ENCODE measurements around the gene BLVRA. TPM values are rescaled to one million over a fixed set of nuclear protein-coding genes. Genes with fewer than 3 reads are reported as not detected.
"Not testable (repeated sequence)": the region's sequence is repeated elsewhere in the genome, so short reads cannot be mapped to it uniquely, and the experiment has no call there.

The BLVRA gene
- total RNA-seq, 1 experiment from 2014 or later = 41.2 TPM

DNA sequence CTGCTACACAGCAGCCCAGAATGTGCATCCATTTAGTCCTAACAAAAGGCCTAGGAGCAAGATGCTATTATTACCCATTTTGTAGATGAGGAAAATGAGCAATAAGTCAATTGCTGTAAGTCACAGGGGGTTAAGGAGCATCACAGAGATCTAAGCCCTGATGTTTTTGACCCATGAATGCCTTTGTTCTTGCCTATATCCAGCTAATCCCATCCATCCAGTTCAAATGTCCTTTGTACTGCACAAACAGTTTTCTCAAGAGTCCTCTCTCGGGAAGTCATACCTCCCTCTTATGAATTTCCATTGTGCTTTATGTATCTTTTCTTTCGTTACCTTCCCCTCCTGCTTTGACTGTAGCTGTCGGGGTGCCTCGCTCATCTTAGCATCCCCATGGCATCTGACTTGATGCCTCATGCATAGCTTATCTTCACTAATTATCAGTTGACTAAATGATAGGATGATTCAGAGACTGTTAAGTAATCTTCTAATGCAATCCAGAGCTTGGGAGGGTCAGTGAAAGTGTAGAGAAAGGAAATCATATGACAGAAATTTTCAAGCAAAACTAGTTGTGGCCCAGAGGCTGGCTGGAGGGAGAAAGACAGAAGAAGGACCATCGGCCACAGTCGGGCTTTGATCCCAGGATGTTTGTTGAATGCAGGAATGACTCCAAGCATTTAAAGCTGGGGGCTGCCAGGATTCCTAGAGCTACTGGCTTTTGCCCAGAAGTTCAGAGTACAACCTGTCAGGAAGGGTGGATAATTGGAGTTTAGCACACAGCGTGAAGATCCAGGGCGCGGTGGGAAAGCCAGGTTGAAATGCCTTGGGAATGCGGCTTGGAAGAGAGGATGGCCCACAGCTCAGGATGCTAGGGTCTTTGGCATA is 23.5 kb downstream of the BLVRA start:
- peak; percentile 11 for DNase-seq (ENCODE audit: unreplicated experiment)
- CTCF ChIA-PET = interaction anchor here (0.8 to 2.0 kb wide), 5 partner anchors 22 to 83 kb away, joined by 3 to 6 read pairs (median 4); no protein-coding TSS in a partner anchor

DNA sequence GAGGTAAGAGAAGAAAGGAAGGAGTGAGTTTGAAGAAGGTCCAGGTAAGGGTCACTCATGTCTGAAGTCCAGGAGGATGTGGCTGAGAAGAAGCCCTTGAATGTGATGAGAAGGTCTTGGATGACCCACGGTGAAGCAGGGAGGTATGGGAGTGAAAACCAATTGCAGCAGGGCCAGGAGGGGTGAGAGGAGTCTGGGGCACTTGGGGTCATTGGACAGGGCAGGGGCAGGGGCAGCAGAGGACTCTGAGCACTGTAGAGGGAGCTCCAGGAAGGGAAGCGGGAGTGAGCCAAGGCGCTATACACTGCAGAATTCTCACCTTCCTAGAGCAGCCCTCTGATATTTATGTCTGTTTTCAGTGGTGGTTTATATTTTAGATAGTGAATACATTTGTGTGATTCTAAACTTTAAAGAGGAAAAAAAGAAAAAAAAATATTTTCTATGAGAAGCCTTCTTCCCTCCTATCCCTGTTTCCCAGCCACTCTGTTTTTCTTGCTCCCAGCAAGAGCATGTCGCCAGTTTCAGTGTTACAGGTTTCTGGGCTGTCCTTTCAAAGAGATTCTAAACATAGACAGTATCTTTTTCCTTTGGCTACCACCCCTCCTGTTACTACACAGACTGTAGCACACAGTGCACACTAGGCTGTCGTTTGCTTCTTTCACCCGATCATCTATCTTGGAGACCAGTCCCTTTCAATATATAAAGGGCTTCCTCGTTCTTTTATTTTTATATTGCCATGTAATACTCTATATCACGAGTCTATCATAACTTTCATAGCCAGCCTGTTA is 24.5 kb downstream of the BLVRA start:
- CTCF ChIA-PET = interaction anchor here (0.9 to 2.0 kb wide), 4 partner anchors 55 to 85 kb away, joined by 4 to 6 read pairs (median 4); no protein-coding TSS in a partner anchor

More for the DNA sequence above, 23.5 kb downstream of the BLVRA start:
- H3K4me1 Mint-ChIP-seq (ENCODE audit: insufficient read depth, unreplicated experiment) = peaks cover 24% of the 10 kb centered on the region
- intact Hi-C loops (cut with micrococcal nuclease) = no loop called here
- TF ChIP-seq, protein P1, sequence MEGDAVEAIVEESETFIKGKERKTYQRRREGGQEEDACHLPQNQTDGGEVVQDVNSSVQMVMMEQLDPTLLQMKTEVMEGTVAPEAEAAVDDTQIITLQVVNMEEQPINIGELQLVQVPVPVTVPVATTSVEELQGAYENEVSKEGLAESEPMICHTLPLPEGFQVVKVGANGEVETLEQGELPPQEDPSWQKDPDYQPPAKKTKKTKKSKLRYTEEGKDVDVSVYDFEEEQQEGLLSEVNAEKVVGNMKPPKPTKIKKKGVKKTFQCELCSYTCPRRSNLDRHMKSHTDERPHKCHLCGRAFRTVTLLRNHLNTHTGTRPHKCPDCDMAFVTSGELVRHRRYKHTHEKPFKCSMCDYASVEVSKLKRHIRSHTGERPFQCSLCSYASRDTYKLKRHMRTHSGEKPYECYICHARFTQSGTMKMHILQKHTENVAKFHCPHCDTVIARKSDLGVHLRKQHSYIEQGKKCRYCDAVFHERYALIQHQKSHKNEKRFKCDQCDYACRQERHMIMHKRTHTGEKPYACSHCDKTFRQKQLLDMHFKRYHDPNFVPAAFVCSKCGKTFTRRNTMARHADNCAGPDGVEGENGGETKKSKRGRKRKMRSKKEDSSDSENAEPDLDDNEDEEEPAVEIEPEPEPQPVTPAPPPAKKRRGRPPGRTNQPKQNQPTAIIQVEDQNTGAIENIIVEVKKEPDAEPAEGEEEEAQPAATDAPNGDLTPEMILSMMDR (IDR thresholded peaks at IDR 0.05; ENCODE audit: unreplicated experiment) = no peak
- H3K4me3 Mint-ChIP-seq (ENCODE audit: unreplicated experiment) = no peak overlapping the region
- no peaks in the 10 kb centered on the region for H3K9me3 Mint-ChIP-seq (ENCODE audit: unreplicated experiment)
- H3K36me3 Mint-ChIP-seq (ENCODE audit: insufficient read depth, unreplicated experiment) = peaks cover 23% of the 10 kb centered on the region
- H3K27ac Mint-ChIP-seq (ENCODE audit: low read depth, unreplicated experiment) = peak overlapping the region; percentile 10
- POLR2A ChIA-PET = interaction anchor here (0.8 to 3.4 kb wide), 6 partner anchors 9 to 53 kb away, joined by 3 to 27 read pairs (median 12); partner anchors contain the start of genes BLVRA and COA1
- H3K27me3 Mint-ChIP-seq (ENCODE audit: insufficient read depth, unreplicated experiment) = no peaks in the 10 kb centered on the region
- BruUV-seq (replicated peaks) = no TSS peak

DNA sequence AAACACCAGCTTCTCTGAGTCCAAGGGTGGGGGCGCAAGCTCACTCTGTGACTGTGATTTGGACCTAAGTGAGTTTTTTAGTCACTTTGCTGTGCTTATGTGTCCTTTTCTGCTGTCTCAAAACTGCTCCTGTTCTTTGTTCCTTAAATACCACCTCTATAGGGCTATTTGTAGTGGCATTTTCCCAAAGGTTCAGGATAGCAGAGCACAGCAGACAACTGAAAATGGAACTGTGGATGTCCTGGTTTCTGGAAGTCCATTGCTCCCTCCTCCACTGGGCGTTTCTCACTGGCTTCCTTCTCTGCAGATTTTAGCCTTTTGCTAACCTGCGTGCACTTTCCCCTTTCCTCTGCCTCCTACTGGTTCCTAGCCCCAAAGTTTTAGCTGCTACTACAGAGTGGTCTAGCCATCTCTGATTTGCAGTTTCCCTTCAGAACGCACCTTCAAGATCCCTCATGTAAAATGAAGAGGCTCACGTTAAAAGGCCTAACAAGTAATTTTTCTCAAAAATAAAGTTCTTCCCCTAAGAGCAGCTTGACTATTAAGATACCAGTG is 25.6 kb downstream of the BLVRA start:
- peaks cover 40% of the 10 kb centered on the region for H3K36me3 Mint-ChIP-seq (ENCODE audit: insufficient read depth, unreplicated experiment)
- CTCF ChIA-PET = interaction anchor here (0.7 to 1.8 kb wide), 6 partner anchors 15 to 201 kb away, joined by 4 to 6 read pairs (median 4); partner anchors contain the start of gene STK17A
- intact Hi-C loops (cut with micrococcal nuclease) = no loop called here
- no peak overlapping the region for H3K4me3 Mint-ChIP-seq (ENCODE audit: unreplicated experiment)
- DNase-seq (ENCODE audit: unreplicated experiment) = no peak
- TF ChIP-seq, protein P1 (IDR thresholded peaks at IDR 0.05; ENCODE audit: unreplicated experiment) = no peak
- H3K4me1 Mint-ChIP-seq (ENCODE audit: insufficient read depth, unreplicated experiment) = peaks cover 24% of the 10 kb centered on the region
- BruUV-seq (replicated peaks) = no TSS peak
- no peaks in the 10 kb centered on the region for H3K9me3 Mint-ChIP-seq (ENCODE audit: unreplicated experiment)
- no peaks in the 10 kb centered on the region for H3K27me3 Mint-ChIP-seq (ENCODE audit: insufficient read depth, unreplicated experiment)
- POLR2A ChIA-PET = interaction anchor here (1.8 to 3.4 kb wide), 6 partner anchors 19 to 54 kb away, joined by 6 to 27 read pairs (median 15); partner anchors contain the start of genes BLVRA and COA1
- no peak overlapping the region for H3K27ac Mint-ChIP-seq (ENCODE audit: low read depth, unreplicated experiment)

More for the DNA sequence above, 24.5 kb downstream of the BLVRA start:
- Mint-ChIP-seq H3K36me3 (ENCODE audit: insufficient read depth, unreplicated experiment) (peaks cover 29% of the 10 kb centered on the region), H3K9me3 (ENCODE audit: unreplicated experiment) (no peaks in the 10 kb centered on the region), H3K27me3 (ENCODE audit: insufficient read depth, unreplicated experiment) (no peaks in the 10 kb centered on the region), H3K4me3 (ENCODE audit: unreplicated experiment) (no peak overlapping the region), H3K27ac (ENCODE audit: low read depth, unreplicated experiment) (no peak overlapping the region), H3K4me1 (ENCODE audit: insufficient read depth, unreplicated experiment) (peaks cover 24% of the 10 kb centered on the region)
- TF ChIP-seq, protein P1 (IDR thresholded peaks at IDR 0.05; ENCODE audit: unreplicated experiment) = no peak
- intact Hi-C loops (cut with micrococcal nuclease) = no loop called here
- POLR2A ChIA-PET = interaction anchor here (0.8 to 3.4 kb wide), 6 partner anchors 15 to 54 kb away, joined by 3 to 27 read pairs (median 17); partner anchors contain the start of genes BLVRA and COA1
- no TSS peak for BruUV-seq (replicated peaks)
- DNase-seq (ENCODE audit: unreplicated experiment) = no peak

DNA sequence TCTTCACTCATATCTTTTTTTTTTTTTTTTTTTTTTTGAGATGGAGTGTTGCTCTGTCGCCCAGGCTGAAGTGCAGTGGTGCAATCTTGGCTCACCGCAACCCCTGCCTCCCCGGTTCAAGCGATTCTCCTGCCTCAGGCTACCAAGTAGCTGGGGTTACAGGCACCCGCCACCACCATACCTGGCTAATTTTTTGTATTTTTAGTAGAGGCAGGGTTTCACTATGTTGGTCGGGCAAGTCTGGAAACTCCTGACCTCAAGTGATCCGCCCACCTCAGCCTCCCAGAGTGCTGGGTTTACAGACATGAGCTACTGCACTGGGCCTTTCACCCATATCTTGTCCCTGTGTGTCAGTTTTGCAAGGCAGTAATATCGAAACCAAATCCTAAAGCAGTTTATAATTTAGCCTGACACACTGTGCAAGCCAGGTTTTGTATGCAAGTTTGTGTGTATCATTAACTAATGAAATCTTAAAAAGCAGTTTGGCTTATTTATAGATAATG is 26.2 kb downstream of the BLVRA start:
- ChIA-PET CTCF (interaction anchor here (0.7 to 1.8 kb wide), 8 partner anchors 15 to 202 kb away, joined by 3 to 6 read pairs (median 4); partner anchors contain the start of gene STK17A), POLR2A (interaction anchor here (1.1 to 3.2 kb wide), 7 partner anchors 15 to 55 kb away, joined by 3 to 18 read pairs (median 7); partner anchors contain the start of genes BLVRA and COA1)
- Mint-ChIP-seq H3K36me3 (ENCODE audit: insufficient read depth, unreplicated experiment) (peaks cover 44% of the 10 kb centered on the region), H3K4me1 (ENCODE audit: insufficient read depth, unreplicated experiment) (peaks cover 24% of the 10 kb centered on the region)
- H3K9me3 Mint-ChIP-seq (ENCODE audit: unreplicated experiment); H3K27ac Mint-ChIP-seq (ENCODE audit: low read depth, unreplicated experiment); DNase-seq (ENCODE audit: unreplicated experiment); H3K4me3 Mint-ChIP-seq (ENCODE audit: unreplicated experiment); H3K27me3 Mint-ChIP-seq (ENCODE audit: insufficient read depth, unreplicated experiment); intact Hi-C loops (cut with micrococcal nuclease); BruUV-seq (replicated peaks): not testable (repeated sequence)
